HG03442 (cell line): ENCODE results near the gene DNM1.

Source experiments
- ATAC-seq: cut with Tn5 transposase; IDR thresholded peaks from one replicate; pipeline ENCODE4 v1.9.1; 2021; ENCODE audit warnings: mild to moderate bottlenecking, moderate library complexity; ENCODE audit not compliant: unreplicated experiment

The DNM1 gene

GRCh38 chr9:128249908-128250838, 47.0 kb downstream of the DNM1 start:
- ATAC-seq: peak; percentile 74

- no peak for ATAC-seq
Measured at GRCh38 chr9:128250839-128251731, 47.9 kb downstream of the DNM1 start.

- no peak for ATAC-seq
Measured at GRCh38 chr9:128251732-128252100, 48.5 kb downstream of the DNM1 start.

GRCh38 chr9:128252317-128253139, 49.3 kb downstream of the DNM1 start:
- no peak for ATAC-seq

GRCh38 chr9:128253140-128253990, 50.2 kb downstream of the DNM1 start:
- ATAC-seq: no peak

- ATAC-seq: no peak
Measured at GRCh38 chr9:128253991-128254346, 50.8 kb downstream of the DNM1 start.

GRCh38 chr9:128254362-128254761, 51.2 kb downstream of the DNM1 start:
- ATAC-seq: no peak

- no peak for ATAC-seq
Measured at GRCh38 chr9:128254855-128255759, 51.9 kb downstream of the DNM1 start.

GRCh38 chr9:128257086-128257825, 54.1 kb downstream of the DNM1 start:
- no peak for ATAC-seq

- no peak for ATAC-seq
Measured at GRCh38 chr9:128257907-128258306, 54.7 kb downstream of the DNM1 start.

- no peak for ATAC-seq
Measured at GRCh38 chr9:128258326-128258725, 55.1 kb downstream of the DNM1 start.

GRCh38 chr9:128259156-128259555, 56.0 kb downstream of the DNM1 start:
- no peak for ATAC-seq

GRCh38 chr9:128260340-128260739, 57.2 kb downstream of the DNM1 start:
- no peak for ATAC-seq

GRCh38 chr9:128262687-128263086, 59.5 kb downstream of the DNM1 start:
- no peak for ATAC-seq

GRCh38 chr9:128265348-128265847, 62.2 kb downstream of the DNM1 start:
- no peak for ATAC-seq

- no peak for ATAC-seq
Measured at GRCh38 chr9:128266868-128267590, 63.9 kb downstream of the DNM1 start.

- ATAC-seq: no peak
Measured at GRCh38 chr9:128271112-128271511, 67.9 kb downstream of the DNM1 start.
